Calu3 (cell line): ENCODE data around the gene MND1. TPM values are rescaled to one million over a fixed set of nuclear protein-coding genes. Genes with fewer than 3 reads are reported as not detected.

Source experiments
- BruUV-seq: library from RNA; stranded (reverse); fragments of 400-500 nt; replicated peaks from 2 replicates; lab custom pipeline; 2021; lab: Mats Ljungman, UMichigan
- CTCF ChIA-PET: fragments of 300-600 bp; sonication (Branson Sonifier 250); formaldehyde crosslinking; loops from one replicate; lab custom pipeline; 2022; ENCODE audit warnings: antibody characterized with exemption; lab: Charles Lee
- DNase-seq: peaks from one replicate; pipeline ENCODE4 v3.0.0; 2022
- H3K27ac Mint-ChIP-seq: one replicate; pipeline ENCODE4 v1.8.0; 2022; ENCODE audit warnings: mixed read lengths; ENCODE audit not compliant: unreplicated experiment
- H3K27me3 Mint-ChIP-seq: one replicate; pipeline ENCODE4 v1.8.0; 2022; ENCODE audit warnings: mixed read lengths; ENCODE audit not compliant: unreplicated experiment
- H3K36me3 Mint-ChIP-seq: one replicate; pipeline ENCODE4 v1.8.0; 2022; ENCODE audit warnings: mild to moderate bottlenecking, moderate library complexity, mixed read lengths; ENCODE audit not compliant: insufficient read depth, unreplicated experiment
- H3K4me1 Mint-ChIP-seq: one replicate; pipeline ENCODE4 v1.8.0; 2022; ENCODE audit warnings: mild to moderate bottlenecking, low read depth, mixed read lengths; ENCODE audit not compliant: unreplicated experiment
- H3K4me3 Mint-ChIP-seq: one replicate; pipeline ENCODE4 v1.8.0; 2022; ENCODE audit warnings: mild to moderate bottlenecking, low read depth, moderate library complexity, mixed read lengths; ENCODE audit not compliant: unreplicated experiment
- H3K9me3 Mint-ChIP-seq: one replicate; pipeline ENCODE4 v1.8.0; 2022; ENCODE audit warnings: low read depth, mixed read lengths; ENCODE audit not compliant: unreplicated experiment
- CTCF ChIP-seq: fragments of 200-600 bp; IDR thresholded peaks from one replicate; pipeline ENCODE4 v1.8.0; 2022; ENCODE audit warnings: antibody characterized with exemption; ENCODE audit not compliant: unreplicated experiment
- intact Hi-C: fragments of 100-400 bp; cut with micrococcal nuclease; formaldehyde crosslinking; loops from one replicate; pipeline ENCODE4 v1.10.0; 2022; ENCODE audit not compliant: unreplicated experiment
- total RNA-seq: library from RNA; stranded (reverse); gene quantifications from 2 replicates; pipeline ENCODE4 v1.2.3, GENCODE V29; 2022

The MND1 gene
- total RNA-seq, 1 experiment from 2014 or later: 12.6 TPM

- no peak overlapping the region for H3K27ac Mint-ChIP-seq
Measured at GRCh38 chr4:153420361-153420760, 75.9 kb downstream of the MND1 start.

GRCh38 chr4:153421941-153422340 lies 77.5 kb downstream of the MND1 start:
- H3K27me3 Mint-ChIP-seq: no peaks in the 10 kb centered on the region
- BruUV-seq: no TSS peak
- H3K9me3 Mint-ChIP-seq: no peaks in the 10 kb centered on the region
- H3K36me3 Mint-ChIP-seq: no peaks in the 10 kb centered on the region
- no peaks in the 10 kb centered on the region for H3K4me1 Mint-ChIP-seq
- DNase-seq: no peak
- no peak for TF ChIP-seq CTCF
- no peak overlapping the region for H3K4me3 Mint-ChIP-seq
- intact Hi-C loops: no loop called here
- CTCF ChIA-PET: no interaction called here
- H3K27ac Mint-ChIP-seq: no peak overlapping the region

More at GRCh38 chr4:153420361-153420760, 75.9 kb downstream of the MND1 start:
- Mint-ChIP-seq H3K9me3 (no peaks in the 10 kb centered on the region), H3K27me3 (no peaks in the 10 kb centered on the region), H3K36me3 (no peaks in the 10 kb centered on the region), H3K4me3 (no peak overlapping the region), H3K4me1 (no peaks in the 10 kb centered on the region)
- intact Hi-C loops: no loop called here
- no peak for TF ChIP-seq CTCF
- no TSS peak for BruUV-seq
- no peak for DNase-seq
- CTCF ChIA-PET: no interaction called here

DNA sequence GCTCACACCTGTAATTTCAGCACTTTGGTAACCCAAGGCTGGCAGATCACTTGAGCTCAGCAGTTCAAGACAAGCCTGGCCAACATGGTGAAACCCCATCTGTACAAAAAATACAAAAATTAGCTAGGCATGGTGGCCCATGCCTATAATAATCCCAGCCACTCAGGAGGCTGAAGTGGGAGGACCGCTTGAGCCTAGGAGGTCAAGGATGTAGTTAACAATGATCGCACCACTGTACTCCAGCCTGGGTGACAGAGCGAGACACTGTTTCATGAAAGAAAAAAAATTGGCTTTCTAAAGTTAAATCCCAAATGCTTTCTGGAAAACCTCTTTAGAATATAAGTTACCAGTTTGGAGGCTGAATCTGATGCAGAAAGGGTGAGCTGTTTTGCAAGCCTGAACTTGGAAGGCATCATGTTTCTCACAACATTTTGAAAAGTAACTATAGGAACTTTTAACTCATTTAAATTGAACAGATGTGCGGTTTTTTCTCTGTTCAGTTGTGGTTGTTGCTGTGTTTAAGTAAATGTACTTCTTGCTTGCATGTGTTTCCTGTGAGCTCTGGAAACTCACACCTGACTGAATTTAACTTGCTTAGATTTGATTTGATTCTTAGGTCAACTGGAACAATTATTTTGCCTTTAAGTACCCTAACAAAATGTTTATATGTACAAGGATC lies 81.9 kb downstream of the MND1 start:
- Mint-ChIP-seq H3K4me1 (no peaks in the 10 kb centered on the region), H3K27me3 (no peaks in the 10 kb centered on the region), H3K27ac (no peak overlapping the region), H3K4me3 (no peak overlapping the region), H3K9me3 (no peaks in the 10 kb centered on the region), H3K36me3 (no peaks in the 10 kb centered on the region)
- BruUV-seq: no TSS peak
- intact Hi-C loops: no loop called here
- TF ChIP-seq CTCF: no peak
- no peak for DNase-seq
- CTCF ChIA-PET: interaction anchor here (0.8 kb wide), 1 partner anchor 39 kb away, joined by 3 read pairs; no protein-coding TSS in a partner anchor

DNA sequence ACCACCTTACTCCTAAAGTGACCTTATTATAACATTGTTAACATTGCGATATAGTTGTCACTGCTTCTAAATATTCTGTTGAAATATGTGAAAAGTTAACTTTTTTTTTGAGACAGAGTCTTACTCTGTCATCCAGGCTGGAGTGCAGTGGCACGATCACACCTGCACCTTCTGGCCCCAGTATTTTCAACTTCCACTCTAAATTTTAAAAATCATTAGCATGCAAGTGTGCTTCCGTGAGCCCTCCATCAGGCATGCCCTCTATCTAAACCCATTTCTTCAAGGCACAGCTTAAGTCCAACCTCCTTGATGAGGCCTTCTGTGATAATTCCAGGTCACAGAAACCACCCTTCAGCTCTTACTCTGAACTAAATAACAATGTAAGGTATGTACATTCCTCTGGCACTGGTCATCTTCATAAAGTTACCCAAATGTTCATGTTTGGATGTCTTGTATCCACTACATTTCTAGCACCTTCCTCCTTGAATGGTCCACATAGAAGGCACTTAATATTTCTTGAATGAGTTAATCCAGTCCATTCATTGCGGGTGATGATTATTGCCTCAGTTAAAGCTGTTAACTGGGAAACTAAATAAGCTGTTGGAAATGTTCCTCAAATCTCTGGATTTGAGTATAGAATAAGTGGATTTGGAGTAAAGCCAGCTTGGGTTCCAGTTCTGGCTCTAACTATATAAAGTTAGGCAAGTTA lies 83.0 kb downstream of the MND1 start:
- TF ChIP-seq CTCF: no peak
- CTCF ChIA-PET: interaction anchor here (0.6 kb wide), 1 partner anchor 394 kb away, joined by 5 read pairs; no protein-coding TSS in a partner anchor
- no peak overlapping the region for H3K4me3 Mint-ChIP-seq
- no peaks in the 10 kb centered on the region for H3K36me3 Mint-ChIP-seq
- H3K27me3 Mint-ChIP-seq: no peaks in the 10 kb centered on the region
- intact Hi-C loops: no loop called here
- H3K27ac Mint-ChIP-seq: no peak overlapping the region
- H3K9me3 Mint-ChIP-seq: no peaks in the 10 kb centered on the region
- no peaks in the 10 kb centered on the region for H3K4me1 Mint-ChIP-seq
- BruUV-seq: no TSS peak
- no peak for DNase-seq
